NOMO-1 treated with DMSO at 0.1 percent for 48 hours (cell line): ENCODE measurements around the gene PCNX3.

Experiments
- DNase-seq: peaks from one replicate; lab custom pipeline; 2025; ENCODE audit not compliant: unreplicated experiment; lab: John Stamatoyannopoulos, UW

PCNX3 gene

DNA sequence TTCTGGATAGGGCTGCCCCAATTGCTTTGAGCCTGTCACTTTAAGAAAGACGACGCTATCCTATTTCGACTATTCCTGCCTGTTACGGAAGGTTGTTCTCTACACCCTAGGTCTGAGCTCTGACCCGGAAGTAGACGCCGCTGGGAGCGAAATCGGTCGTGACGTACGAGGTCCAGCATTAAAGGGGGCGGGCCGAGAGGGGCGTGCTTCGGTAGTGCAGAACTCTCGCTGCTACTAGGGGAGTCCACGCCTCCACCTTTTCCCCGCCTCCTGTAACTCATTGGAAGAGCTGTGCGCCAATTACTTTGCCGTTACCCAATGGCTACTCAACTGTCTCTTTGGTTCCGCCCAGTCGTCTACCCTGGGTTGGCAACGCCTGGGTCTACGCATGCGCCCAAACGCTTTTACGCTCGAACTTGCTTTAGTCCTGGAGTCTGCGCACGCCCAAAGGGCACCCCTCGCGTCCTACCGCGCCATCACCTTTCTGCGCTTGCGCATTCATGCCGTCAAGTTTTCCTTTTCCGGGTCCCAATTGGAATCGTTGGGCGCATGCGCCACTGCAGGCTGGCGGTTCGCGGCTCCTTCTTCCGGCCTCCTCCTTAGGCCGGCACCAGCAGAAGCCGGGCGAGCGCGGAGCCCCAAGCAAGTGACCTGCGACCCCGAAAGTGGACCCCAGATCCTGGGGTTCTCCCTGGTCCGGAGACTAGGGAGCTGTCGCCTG lies at the start of gene PCNX3:
Gene PCNX3, plus strand, starts transcription at position 548 of the 721 bp plus-strand sequence. CDS start 536 bp downstream, outside the sequence.
- peak; percentile 100 for DNase-seq

DNA sequence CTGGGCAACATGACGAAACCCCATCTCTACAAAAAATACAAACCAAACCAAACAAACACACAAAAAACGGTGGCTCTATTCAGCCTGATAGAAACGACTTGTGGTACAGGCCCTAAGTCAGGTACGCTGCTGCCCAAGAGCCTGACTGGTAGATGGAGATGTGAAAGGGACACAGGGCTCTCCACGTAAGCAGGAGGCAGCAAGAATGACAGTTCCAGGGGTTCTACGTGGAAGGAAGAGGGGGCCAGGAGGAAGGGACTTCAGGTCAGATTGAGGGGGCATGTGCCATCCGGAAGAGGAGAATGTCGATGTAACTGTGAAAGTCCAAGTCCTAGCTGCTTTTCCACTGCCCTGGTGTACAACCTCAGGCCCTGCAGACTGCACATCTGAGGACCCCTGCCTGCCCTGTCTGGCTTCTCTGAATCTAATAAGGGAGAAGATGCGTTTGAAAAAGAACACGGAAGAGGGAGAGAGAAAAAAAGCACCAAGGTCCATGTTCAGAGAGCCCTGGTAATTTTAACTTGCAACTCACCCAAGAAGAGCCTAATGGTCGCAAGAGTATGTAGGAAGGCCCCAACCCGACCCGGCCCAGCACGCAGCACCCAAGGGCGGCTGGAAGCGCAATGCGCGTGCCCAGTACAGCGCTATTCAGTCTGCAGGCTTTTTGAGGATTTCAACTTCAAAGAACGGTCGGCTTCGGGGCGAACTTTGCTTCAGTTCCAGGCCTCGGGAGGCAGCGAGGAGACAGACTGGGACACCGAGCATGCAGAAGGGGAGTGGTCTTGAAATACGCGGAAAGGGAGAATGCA lies 46.2 kb upstream of the PCNX3 start:
- DNase-seq: no peak

DNA sequence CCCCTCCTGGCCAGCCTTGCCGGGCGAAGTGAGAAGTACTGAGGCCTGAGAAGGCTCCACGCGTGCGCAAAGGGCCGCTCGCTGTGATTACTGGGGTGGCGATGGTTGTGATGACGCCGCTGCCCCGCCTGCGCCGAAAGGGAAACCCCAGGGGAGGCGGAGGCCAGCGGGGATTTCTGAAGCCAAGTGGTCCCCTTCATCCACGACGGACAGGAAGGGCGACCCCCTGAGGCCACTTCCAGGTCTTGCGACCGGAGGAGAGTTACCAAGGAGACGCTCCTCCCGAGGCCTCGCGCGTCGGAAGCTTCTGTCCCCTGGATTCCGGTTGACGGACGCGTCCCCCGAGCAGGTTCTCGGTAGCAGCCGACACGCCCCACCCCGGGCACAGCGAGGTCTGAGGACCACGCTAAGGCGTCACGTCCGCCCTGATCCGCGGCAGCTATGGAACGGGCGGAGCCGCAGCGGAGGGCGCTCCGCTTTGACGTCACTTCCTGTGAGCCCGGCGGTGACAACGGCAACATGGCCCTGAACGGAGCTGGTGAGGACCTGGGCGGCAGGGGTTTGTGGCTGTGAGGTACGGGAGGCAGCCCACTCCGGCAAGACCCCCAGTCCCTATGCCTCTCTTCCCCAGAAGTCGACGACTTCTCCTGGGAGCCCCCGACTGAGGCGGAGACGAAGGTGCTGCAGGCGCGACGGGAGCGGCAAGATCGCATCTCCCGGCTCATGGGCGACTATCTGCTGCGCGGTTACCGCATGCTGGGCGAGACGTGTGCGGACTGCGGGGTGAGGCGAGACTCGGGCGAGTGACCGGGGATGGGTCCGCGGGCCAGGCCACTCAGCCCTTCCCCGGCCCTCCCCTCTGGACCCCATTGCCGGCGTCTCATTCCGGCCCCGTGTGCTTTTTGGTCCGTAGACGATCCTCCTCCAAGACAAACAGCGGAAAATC lies 45.3 kb upstream of the PCNX3 start, which contains the start of gene ZNRD2:
Gene ZNRD2, plus strand, starts transcription at position 505 of the 946 bp plus-strand sequence. Its CDS starts 15 bp downstream, at position 520.
- peak; percentile 97 for DNase-seq

DNA sequence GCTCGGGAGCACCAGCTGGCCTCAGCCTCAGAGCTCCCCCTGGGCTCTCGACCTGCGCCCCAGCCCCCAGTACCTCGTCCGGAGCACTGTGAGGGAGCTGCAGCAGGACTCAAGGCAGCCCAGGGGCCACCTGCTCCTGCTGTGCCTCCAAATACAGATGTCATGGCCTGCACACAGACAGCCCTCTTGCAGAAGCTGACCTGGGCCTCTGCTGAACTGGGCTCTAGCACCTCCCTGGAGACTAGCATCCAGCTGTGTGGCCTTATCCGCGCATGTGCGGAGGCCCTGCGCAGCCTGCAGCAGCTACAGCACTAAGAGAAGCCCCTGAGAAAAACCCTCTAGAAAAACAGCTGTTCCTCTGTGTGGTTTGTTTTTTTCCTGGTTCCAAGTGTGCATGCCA lies 44.2 kb upstream of the PCNX3 start:
- DNase-seq: no peak

DNA sequence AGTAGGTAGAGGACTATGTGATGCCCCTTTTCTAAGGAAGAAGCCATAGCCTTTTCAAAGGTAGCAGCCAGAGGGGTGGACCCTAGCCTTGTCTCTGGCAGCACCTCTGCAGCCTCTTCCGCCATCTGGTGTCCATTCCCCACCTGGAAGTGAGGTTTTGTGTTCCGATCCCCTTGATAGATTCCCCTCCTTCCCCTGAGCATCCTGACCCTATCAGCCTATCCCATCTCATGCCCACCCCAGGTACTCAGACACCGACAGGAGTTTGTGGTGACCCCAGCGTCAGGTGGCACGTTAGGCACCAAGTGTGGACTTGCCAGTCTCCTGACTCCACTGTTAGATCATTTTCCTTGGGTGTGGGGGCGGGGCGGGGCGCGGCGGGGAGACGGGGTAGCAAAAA lies 43.6 kb upstream of the PCNX3 start:
- DNase-seq: peak; percentile 26

DNA sequence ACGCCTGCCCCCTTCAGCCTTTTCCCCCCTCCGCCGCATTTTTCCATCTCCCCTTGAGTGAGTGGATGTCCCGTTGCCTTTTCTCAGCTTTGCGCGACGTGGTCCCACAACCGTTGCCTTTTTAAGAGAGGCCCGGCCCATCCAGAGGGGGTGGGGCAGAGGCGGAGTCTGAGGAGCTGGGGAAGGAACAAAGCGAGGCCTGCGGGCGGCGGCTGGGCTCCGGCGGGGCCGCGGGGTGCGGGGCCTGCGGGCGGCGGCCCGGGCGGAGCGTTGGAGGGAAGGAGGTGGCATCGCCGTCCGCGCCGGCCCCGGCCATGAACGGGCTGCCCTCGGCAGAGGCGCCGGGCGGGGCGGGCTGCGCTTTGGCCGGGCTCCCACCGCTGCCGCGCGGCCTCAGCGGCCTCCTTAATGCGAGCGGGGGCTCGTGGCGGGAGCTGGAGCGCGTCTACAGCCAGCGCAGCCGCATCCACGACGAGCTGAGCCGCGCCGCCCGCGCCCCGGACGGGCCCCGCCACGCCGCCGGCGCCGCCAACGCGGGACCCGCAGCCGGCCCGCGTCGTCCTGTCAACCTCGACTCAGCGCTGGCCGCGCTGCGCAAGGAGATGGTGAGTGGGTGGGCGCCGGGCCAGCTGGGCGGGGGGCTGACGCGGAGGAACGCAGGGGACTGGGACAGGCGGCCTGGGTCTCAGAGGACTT lies 43.1 kb upstream of the PCNX3 start, which contains the start of gene FAM89B:
Gene FAM89B, plus strand, starts transcription at position 183 of the 696 bp plus-strand sequence. Its CDS starts 132 bp downstream, at position 315.
- peak; percentile 83 for DNase-seq

DNA sequence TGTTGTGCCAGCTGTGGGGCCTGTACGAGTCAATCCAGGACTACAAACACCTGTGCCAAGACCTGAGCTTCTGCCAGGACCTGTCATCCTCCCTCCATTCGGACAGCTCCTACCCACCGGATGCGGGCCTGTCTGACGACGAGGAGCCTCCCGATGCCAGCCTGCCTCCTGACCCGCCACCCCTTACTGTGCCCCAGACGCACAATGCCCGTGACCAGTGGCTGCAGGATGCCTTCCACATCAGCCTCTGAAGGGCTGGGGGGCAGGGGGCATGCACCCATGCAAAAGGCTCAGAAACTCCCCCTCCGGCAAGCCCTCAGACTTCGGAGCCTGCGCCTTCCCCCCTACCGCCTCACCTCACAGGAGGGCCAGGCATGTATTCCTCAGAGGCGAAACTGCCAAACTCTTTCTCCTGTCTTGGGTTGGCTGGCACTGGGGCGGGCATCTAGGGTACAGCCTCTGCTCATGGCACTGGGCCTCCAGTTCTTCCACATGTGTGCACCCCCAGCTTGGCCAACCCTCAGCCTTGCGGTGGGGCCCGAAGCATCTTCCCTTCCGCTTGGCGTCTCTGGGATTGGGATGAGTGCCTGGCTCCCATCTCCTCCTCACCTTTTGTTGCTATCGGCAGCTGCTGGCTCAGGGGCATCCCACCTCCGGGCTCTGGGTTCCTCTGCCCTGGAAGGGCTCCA lies 42.0 kb upstream of the PCNX3 start:
- no peak for DNase-seq

DNA sequence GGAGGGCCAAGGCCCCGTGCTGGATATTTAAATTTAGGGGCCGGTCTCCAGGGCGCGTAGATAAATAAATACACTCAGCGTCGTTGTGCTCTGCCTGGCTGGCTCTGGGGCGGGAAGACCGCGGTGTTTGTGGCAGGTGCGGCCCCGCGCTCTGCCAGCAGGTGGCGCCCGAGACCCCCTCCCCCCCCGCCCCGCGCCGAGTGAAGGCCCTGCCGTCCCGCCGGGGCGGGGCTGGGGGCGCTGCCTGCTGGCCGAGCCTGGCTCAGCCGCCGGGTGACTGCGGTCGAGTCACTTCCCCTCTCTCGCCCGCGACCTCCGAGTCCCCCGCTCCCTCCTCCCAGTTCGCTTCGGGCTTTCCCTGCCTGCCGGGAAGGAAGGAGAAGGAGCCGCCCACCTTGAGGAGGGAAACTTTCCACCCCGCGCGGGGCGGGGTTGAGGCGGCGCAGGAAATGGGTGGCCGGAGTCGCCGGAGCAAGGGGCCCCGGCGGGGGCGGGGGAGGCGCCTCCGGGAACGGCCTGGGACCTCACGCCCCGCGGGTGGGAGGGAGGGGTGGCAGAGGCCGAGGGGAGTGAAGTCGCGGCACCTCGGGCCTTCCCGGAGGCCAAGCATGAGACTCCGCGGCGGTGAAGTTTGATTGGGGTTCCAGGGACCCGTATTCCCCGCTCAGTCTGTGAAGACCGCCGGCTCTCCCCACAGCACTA lies 41.3 kb upstream of the PCNX3 start:
- peak; percentile 96 for DNase-seq

DNA sequence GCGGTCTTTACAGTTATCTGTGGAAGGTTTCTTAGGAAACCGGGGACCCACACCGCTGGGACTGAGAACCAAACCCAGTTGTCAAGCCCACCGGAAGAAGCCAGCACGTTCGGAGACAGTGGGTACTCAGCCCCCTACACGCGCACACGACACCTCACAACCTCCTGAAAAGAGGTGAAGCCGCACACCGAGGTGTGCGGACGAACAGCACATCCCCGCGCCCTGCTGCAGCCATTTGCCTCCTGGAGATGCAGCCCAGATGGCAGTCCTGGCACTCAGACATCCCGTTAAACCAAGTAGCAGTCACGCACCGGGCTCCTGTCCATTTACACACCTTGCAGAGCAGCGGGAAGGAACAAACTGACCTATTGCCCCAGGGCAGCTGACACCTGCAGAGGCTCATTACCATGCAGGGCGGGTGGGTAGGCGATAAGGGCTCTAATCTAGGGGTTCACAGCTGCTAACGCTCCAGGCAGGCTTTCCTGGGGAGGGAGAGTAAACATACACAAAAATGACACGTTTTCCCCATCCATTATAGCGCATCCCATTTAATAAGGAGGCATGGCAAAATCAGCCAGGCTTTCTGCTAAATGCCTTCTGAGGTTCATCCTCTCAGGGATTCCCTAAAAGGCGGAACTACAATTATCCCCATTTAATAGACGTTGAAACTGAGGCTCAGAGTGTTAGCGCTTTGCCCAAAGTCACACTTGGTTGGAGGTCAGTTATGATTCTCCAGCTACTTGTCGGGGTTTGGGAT lies 40.6 kb upstream of the PCNX3 start:
- DNase-seq: no peak

DNA sequence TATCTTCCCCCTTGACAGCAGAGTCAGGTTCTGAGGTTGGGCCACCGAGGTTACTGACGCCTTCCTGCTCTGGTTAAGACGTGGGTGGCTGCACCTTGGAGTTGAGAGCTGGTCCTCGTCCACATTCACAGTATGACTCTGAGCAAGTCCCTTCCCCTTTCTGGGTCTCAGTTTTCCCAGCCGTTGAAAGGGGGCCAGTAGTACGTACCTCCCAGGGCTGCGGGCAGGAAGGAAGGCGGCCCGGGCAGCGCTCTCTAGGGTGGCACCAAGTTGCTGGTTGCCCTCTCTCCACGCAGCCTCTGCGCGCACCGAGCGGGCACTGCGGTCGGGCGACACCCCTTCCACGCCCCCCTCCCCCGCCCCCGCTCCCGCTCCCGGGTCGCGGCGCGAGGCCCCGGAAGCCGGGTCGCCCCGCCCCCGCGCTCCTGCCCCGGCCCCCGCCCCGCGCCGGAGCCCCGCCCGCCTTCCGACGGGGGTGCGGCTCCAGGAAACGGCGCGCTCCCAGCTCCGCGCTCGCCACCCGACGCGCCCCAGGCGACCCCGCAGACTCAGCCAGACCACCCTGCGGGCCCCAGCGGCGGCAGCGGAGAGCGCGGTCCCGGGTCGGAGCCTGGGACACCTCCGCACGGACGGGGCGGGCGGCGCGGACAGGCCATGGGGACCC lies 39.9 kb upstream of the PCNX3 start, which contains the start of gene EHBP1L1:
Gene EHBP1L1, plus strand, starts transcription at position 486 of the 664 bp plus-strand sequence. CDS start 250 bp downstream, outside the sequence.
- peak; percentile 48 for DNase-seq

DNA sequence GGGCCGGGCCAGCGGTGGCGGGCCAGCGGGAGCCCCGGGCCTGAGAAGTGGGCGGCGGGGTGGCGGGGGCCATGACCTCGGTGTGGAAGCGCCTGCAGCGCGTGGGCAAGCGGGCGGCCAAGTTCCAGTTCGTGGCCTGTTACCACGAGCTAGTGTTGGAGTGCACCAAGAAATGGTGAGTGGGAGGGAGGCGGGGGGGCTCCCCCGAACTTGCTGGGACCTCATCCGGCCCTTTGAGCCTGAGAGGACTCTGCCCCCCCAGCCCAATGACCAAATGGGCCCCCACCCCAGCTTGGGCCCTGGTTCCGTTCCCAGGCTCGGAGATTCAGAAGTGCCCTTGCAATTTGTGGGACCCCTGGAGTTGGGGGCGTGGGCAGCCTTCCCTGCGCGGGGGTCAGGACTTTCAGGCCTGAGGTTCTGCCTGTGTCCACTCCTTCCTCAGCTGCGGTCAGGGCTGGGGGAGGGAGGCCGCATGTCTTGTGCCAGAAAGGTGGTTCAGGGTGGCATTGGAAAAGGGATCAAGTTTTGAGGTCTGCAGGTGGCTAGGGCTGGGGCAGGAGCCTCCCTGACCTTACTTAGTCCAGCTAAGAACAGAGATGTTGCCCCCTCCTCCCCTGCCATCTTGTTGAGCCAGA lies 39.2 kb upstream of the PCNX3 start:
- DNase-seq: no peak

DNA sequence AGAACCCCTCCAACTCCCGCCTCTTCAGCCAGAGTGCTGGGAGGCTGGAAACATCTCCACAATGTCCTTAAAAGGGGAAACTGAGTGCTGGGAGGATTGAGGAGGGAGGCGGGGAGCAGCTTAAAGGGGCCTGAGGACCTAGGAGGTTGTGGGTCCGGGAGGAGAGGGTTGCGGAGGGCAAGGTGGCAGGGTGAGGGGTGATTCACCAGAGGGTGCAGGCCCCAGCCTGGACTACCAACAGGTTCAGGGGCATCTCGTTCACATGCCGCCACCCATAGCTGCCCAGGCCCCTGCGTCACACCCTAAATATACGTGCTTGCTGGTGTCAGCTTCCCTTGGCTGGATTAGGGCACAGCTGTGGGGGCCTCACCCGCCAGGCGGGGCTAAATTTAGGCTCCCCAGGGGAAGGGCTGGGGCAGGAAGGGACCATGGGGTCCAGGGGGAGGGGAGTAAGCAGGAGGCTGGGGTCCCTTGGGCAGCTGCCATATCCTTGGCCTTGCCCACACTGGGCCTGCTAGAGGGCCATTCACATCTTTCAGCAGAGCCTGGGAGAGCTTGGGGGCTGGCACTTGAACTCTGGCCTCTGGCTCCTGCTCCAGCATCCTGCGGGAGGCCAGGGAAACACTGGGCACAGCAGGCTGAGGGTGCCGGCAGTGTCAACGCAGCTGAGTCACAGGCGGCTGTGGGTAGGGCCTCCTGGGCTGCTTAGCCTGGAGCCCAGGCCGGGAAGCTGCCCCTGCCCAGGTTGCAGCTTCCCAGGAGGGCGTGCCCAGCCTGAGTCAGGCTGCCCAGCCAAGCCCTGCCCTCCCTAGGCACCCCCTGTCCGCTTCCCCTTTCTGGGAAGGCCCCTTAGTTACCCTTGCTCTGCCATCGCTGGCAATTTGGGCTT lies 38.5 kb upstream of the PCNX3 start:
- DNase-seq: peak; percentile 61

DNA sequence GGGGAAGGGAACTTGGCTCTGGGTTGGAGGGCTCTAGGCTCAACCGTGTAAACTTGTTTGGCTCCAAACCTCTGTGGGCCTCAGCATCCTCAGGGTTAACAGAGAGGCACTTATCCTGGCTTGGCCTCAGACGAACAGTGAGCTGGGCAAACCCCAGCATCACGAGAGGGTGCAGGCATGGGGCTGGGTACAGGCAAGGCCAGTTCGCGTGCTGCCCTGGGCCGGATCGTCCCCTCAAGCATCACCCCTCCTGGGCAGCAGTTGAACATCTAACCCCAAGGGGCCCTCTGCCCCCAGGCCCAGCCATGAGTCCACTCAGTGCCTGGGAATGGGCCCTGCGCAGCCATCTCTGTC lies 37.8 kb upstream of the PCNX3 start:
- DNase-seq: no peak

DNA sequence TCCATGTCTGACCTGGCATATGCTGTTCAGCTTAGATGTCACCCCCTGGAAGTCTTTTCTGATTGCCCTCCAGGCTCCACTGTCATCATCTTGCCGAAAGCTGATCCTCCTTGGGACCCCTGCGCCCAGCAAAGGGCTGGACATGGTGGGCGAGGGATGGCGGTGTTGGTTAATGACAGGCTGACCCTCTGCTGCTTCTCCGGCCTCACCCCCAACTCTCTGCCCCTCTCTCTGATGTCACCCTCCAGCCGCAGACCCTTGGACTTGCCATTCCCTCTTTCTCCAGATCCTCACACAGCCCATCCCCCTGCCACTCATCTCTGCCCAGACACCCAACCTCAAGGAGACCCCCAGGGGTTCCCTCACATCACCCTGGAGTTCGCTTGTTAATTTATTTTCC lies 37.4 kb upstream of the PCNX3 start:
- DNase-seq: no peak

DNA sequence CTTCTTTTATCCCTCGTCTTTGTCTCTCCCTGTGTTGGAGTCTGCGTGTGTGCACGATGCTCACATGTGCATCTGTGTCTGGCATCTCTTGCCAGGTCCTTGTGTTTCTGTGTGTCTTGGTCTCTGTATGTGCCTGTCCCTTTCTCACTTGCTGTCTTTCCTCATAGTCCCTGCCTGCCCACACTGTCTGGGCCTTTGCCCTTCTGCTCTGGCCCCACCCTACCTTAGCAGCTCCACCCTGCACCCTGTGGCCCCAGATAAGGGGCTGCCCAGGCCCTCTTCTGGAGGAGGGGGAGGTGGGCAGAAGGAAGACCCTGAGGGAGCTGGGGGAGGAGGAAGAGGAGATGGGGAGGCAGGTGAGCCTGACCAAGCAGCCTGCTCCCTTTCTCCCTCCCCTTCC lies 36.9 kb upstream of the PCNX3 start:
- no peak for DNase-seq

DNA sequence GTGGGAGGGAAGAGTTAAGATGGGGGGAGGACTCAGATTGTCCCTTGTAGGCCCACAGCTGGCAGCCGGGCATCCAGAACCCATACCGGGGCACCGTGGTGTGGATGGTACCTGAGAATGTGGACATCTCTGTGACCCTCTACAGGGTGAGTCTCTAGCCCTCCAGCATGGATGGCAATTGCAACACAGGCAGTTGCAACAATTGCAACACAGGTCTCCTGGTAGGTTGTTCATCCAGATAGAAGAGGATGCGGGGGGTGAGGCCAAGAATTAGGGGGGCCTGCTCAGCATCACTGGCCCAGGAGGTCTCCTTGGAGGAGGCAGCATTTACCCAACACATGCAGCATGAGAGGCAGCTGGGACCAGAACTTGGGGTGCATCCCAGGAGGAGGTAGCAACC lies 36.3 kb upstream of the PCNX3 start:
- DNase-seq: peak; percentile 12
